Activated naive CD4-positive, alpha-beta T cell treated with anti-CD3 and anti-CD28 coated beads for 36 hours (primary cell): ENCODE data around the gene CLTA. TPM values are rescaled to one million over a fixed set of nuclear protein-coding genes. Genes with fewer than 3 reads are reported as not detected.

Experiments
- CTCF ChIA-PET: fragments of 350-600 bp; sonication (Branson Sonifier 250); formaldehyde crosslinking; loops from one replicate; lab custom pipeline; 2021; ENCODE audit warnings: antibody characterized with exemption; lab: Charles Lee
- DNase-seq: peaks from one replicate; pipeline ENCODE4 v3.0.0-alpha.2; 2020
- H3K27ac Mint-ChIP-seq: one replicate; pipeline ENCODE4 v1.8.0; 2021; ENCODE audit warnings: mild to moderate bottlenecking, mixed read lengths
- H3K27me3 Mint-ChIP-seq: one replicate; pipeline ENCODE4 v1.8.0; 2021; ENCODE audit warnings: low read depth, mixed read lengths
- H3K36me3 Mint-ChIP-seq: one replicate; pipeline ENCODE4 v1.8.0; 2021; ENCODE audit warnings: low read depth, mixed read lengths
- H3K4me1 Mint-ChIP-seq: one replicate; pipeline ENCODE4 v1.8.0; 2021; ENCODE audit warnings: low read depth, mixed read lengths
- H3K4me3 Mint-ChIP-seq: one replicate; pipeline ENCODE4 v1.8.0; 2021; ENCODE audit warnings: mild to moderate bottlenecking, moderate library complexity, mixed read lengths
- H3K9me3 Mint-ChIP-seq: one replicate; pipeline ENCODE4 v1.8.0; 2021; ENCODE audit warnings: mixed read lengths
- intact Hi-C: fragments of 100-400 bp; cut with micrococcal nuclease; formaldehyde crosslinking; loops from one replicate; pipeline ENCODE4 v1.15.1; 2023
- total RNA-seq, 2 experiments: library from RNA; stranded (reverse); gene quantifications; one replicate each; pipeline ENCODE4 v1.2.3, GENCODE V29; 2021

Gene CLTA
- total RNA-seq, 2 experiments from 2014 or later = 96.4 to 101 TPM

DNA sequence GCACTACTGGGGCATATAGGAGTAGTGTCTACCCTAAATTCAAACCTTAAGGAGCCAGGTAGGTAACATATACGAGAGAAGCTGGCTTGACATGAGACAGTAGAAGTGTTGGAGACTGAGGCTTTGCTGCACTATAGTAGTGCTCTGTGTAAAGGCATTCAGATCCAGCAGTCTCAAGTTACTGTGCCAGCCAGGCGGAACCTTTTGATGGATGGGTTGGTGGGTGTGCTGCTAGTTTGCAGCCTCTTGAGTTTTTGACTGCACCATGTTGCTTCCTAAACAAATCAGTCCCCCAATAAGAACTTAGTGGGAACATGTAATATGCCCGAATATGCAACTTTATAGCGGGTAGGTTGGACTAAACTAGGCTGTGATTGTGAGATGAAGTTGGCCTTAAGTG, 1.5 kb downstream of the CLTA start:
- Mint-ChIP-seq H3K27ac (no peak overlapping the region), H3K4me3 (peak overlapping the region; percentile 84), H3K36me3 (peaks cover 15% of the 10 kb centered on the region), H3K9me3 (no peaks in the 10 kb centered on the region), H3K27me3 (no peaks in the 10 kb centered on the region), H3K4me1 (peaks cover 42% of the 10 kb centered on the region)
- intact Hi-C loops = no loop called here
- no peak for DNase-seq
- CTCF ChIA-PET = interaction anchor here (1.6 to 3.2 kb wide), 3 partner anchors 9 to 90 kb away, joined by 4 to 17 read pairs (median 5); no protein-coding TSS in a partner anchor

DNA sequence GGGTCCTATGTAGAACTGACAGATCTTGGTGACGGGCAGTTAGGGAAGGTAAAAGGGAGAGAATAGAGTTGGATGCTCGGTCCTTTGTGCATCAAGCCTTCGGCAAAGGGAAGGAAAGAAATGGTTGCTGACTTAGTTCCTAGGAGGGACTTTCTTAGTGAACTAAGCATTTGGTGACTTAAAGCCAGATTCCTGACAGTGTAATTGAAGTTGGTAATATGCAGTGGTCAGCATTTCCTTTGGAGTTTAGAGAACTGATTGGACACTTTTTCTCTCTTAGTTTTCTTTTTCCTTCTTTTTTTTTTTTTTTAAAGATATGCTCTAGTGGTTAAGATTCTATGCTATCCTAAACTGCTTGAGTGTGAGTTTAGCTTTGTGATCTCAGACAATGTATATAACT, 2.3 kb downstream of the CLTA start:
- DNase-seq = no peak
- Mint-ChIP-seq H3K4me3 (peak overlapping the region; percentile 84), H3K36me3 (peaks cover 18% of the 10 kb centered on the region), H3K27ac (no peak overlapping the region), H3K9me3 (no peaks in the 10 kb centered on the region), H3K4me1 (peaks cover 42% of the 10 kb centered on the region), H3K27me3 (no peaks in the 10 kb centered on the region)
- intact Hi-C loops = no loop called here
- CTCF ChIA-PET = interaction anchor here (1.2 to 3.2 kb wide), 3 partner anchors 88 to 136 kb away, joined by 3 to 17 read pairs (median 5); no protein-coding TSS in a partner anchor

GRCh38 chr9:36194326-36195000, 3.7 kb downstream of the CLTA start:
- intact Hi-C loops = no loop called here
- no peak for DNase-seq
- no peak overlapping the region for H3K27ac Mint-ChIP-seq
- no peaks in the 10 kb centered on the region for H3K9me3 Mint-ChIP-seq
- H3K4me3 Mint-ChIP-seq = no peak overlapping the region
- peaks cover 18% of the 10 kb centered on the region for H3K36me3 Mint-ChIP-seq
- H3K27me3 Mint-ChIP-seq = no peaks in the 10 kb centered on the region
- H3K4me1 Mint-ChIP-seq = peaks cover 42% of the 10 kb centered on the region
- CTCF ChIA-PET = interaction anchor here (1.2 to 3.2 kb wide), 3 partner anchors 89 to 134 kb away, joined by 3 to 17 read pairs (median 5); no protein-coding TSS in a partner anchor

GRCh38 chr9:36204906-36205547, 14.3 kb downstream of the CLTA start:
- CTCF ChIA-PET = interaction anchor here (1.0 to 1.1 kb wide), 3 partner anchors 15 to 100 kb away, joined by 3 read pairs; partner anchors contain the start of gene CLTA
- Mint-ChIP-seq H3K4me3 (no peak overlapping the region), H3K27ac (no peak overlapping the region), H3K36me3 (peaks cover 51% of the 10 kb centered on the region), H3K4me1 (peaks cover 39% of the 10 kb centered on the region), H3K9me3 (no peaks in the 10 kb centered on the region), H3K27me3 (no peaks in the 10 kb centered on the region)
- no peak for DNase-seq
- intact Hi-C loops = no loop called here

- CTCF ChIA-PET = interaction anchor here (1.3 to 1.6 kb wide), 3 partner anchors 17 to 122 kb away, joined by 4 to 8 read pairs (median 4); partner anchors contain the start of gene CLTA
- H3K27ac Mint-ChIP-seq = peak overlapping the region; percentile 68
- H3K36me3 Mint-ChIP-seq = peaks cover 56% of the 10 kb centered on the region
- intact Hi-C loops = no loop called here
- no peak for DNase-seq
- H3K9me3 Mint-ChIP-seq = no peaks in the 10 kb centered on the region
- no peaks in the 10 kb centered on the region for H3K27me3 Mint-ChIP-seq
- no peak overlapping the region for H3K4me3 Mint-ChIP-seq
- peaks cover 45% of the 10 kb centered on the region for H3K4me1 Mint-ChIP-seq
Measured at GRCh38 chr9:36207016-36207415, 16.3 kb downstream of the CLTA start.

- Mint-ChIP-seq H3K4me3 (no peak overlapping the region), H3K9me3 (no peaks in the 10 kb centered on the region), H3K27ac (peak overlapping the region; percentile 68), H3K27me3 (no peaks in the 10 kb centered on the region), H3K4me1 (peaks cover 45% of the 10 kb centered on the region), H3K36me3 (peaks cover 56% of the 10 kb centered on the region)
- intact Hi-C loops = no loop called here
- DNase-seq = no peak
- CTCF ChIA-PET = interaction anchor here (1.3 to 1.6 kb wide), 3 partner anchors 17 to 121 kb away, joined by 4 to 8 read pairs (median 4); partner anchors contain the start of gene CLTA
Measured at GRCh38 chr9:36207546-36208012, 16.9 kb downstream of the CLTA start.

DNA sequence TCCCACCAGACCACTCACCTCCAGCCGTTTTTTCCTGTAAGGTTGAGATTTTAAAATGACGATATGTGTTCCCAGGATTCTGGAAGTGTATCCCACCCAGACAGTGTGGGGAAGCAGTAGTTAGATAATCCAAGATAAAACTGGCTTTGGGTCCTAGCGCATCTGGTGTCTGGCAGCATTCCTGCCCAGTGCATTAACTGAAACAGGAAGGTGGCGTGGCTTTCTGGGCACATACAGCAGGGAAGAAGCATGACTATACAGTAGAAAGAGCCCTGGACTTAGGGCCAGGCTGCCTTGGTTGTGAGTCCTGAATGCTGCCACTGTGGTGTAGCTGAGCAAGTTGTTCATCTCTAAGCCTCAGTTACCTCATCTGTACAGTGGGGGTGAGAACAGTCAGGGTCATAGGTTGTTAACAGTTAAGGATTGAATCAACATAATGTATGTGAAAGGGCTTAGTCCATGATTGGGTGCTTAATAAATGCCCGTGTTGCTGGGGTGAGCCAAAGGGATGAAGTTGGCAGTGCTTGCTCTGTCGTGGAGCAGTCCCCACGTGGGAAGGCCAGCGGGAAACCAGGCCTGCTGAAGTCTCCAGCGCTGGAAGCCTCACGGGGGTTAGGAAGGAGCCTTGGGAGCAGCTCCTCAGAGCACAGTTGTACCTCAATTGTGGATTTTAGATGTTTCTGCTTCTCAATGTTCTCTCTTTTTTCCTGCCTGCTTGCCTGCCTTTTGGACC, 18.0 kb downstream of the CLTA start:
- intact Hi-C loops = no loop called here
- Mint-ChIP-seq H3K36me3 (peaks cover 52% of the 10 kb centered on the region), H3K27me3 (no peaks in the 10 kb centered on the region), H3K4me3 (no peak overlapping the region), H3K4me1 (peaks cover 47% of the 10 kb centered on the region), H3K9me3 (no peaks in the 10 kb centered on the region), H3K27ac (peak overlapping the region; percentile 46)
- CTCF ChIA-PET = interaction anchor here (1.2 kb wide), 1 partner anchor 11 kb away, joined by 3 read pairs; no protein-coding TSS in a partner anchor
- DNase-seq = no peak

DNA sequence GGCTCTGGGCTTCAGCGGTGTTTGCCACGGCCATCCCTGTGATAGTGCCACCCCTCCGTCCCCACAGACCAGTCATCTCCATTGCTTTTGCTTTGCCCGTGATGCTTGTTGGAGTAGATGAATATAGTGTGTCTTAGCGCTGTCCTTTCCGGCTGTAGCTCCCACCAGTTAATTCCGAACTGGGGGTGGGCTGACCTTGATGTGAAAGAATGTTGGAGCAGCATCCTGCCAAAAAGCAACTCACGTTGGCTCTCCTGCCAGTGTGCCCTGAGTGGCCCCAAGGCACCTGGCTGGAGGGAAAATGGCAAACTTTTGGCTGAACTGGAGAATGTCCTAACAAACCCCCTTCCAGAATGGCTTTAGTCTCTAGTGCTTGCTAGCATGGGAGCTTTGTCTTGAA, 20.0 kb downstream of the CLTA start:
- H3K4me3 Mint-ChIP-seq = no peak overlapping the region
- DNase-seq = no peak
- peaks cover 40% of the 10 kb centered on the region for H3K36me3 Mint-ChIP-seq
- H3K27me3 Mint-ChIP-seq = no peaks in the 10 kb centered on the region
- CTCF ChIA-PET = no interaction called here
- H3K9me3 Mint-ChIP-seq = no peaks in the 10 kb centered on the region
- peaks cover 53% of the 10 kb centered on the region for H3K4me1 Mint-ChIP-seq
- intact Hi-C loops = no loop called here
- no peak overlapping the region for H3K27ac Mint-ChIP-seq

DNA sequence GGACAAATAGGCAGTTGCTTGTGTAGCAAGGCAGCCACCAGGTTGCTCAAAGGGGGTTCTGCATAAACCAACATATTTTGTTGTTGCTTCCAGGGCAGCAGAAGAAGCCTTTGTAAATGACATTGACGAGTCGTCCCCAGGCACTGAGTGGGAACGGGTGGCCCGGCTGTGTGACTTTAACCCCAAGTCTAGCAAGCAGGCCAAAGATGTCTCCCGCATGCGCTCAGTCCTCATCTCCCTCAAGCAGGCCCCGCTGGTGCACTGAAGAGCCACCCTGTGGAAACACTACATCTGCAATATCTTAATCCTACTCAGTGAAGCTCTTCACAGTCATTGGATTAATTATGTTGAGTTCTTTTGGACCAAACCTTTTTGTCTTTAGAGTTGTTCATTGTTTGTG, 20.8 kb downstream of the CLTA start:
- Mint-ChIP-seq H3K27me3 (no peaks in the 10 kb centered on the region), H3K4me1 (peaks cover 50% of the 10 kb centered on the region), H3K27ac (no peak overlapping the region), H3K9me3 (no peaks in the 10 kb centered on the region), H3K36me3 (peaks cover 35% of the 10 kb centered on the region), H3K4me3 (no peak overlapping the region)
- DNase-seq = no peak
- intact Hi-C loops = no loop called here
- CTCF ChIA-PET = no interaction called here

DNA sequence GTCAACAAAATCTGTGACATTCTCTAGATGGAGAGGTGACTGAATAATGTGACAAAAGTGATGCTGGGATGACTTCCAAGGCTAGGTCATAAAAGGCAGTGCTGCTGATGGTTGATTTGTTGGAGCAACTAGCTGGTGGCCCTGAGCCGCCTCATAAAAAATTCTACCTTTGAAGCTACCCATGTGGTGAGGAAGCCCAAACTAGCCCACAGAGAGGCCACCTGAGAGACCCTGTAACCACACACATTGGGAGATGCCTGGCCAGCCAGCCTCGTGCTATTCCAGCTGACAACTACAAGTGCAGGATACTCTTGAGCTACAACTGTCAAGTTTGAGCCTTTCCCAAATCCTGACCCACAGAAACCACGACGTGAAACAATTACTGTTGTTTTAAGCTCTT, 22.7 kb downstream of the CLTA start:
- H3K27me3 Mint-ChIP-seq = no peaks in the 10 kb centered on the region
- no peak overlapping the region for H3K4me3 Mint-ChIP-seq
- no peak for DNase-seq
- H3K27ac Mint-ChIP-seq = no peak overlapping the region
- H3K36me3 Mint-ChIP-seq = peaks cover 22% of the 10 kb centered on the region
- intact Hi-C loops = no loop called here
- no peaks in the 10 kb centered on the region for H3K9me3 Mint-ChIP-seq
- H3K4me1 Mint-ChIP-seq = peaks cover 44% of the 10 kb centered on the region
- CTCF ChIA-PET = interaction anchor here (1.5 kb wide), 1 partner anchor 22 kb away, joined by 5 read pairs; the partner anchor contains the start of gene CLTA

DNA sequence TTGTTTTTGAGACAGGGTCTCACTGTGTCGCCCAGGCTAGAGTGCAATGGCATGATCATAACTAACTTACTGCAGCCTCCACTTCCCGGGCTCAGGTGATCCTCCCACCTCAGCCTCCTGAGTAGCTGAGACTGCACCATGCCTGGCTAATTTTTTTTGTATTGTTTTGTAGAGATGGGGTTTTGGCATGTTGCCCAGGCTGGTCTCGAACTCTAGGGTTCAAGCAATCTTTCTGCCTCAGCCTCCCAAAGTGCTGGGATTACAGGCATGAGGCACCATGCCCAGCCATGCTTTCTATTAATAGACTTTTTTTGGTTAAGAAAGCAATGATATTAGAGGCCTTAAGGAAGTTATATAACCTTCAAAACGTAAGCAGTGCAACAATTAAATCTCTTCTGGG, 23.3 kb downstream of the CLTA start:
- no peak overlapping the region for H3K4me3 Mint-ChIP-seq
- no peak for DNase-seq
- peaks cover 19% of the 10 kb centered on the region for H3K36me3 Mint-ChIP-seq
- CTCF ChIA-PET = interaction anchor here (1.2 kb wide), 1 partner anchor 48 kb away, joined by 3 read pairs; no protein-coding TSS in a partner anchor
- intact Hi-C loops = no loop called here
- H3K27me3 Mint-ChIP-seq = no peaks in the 10 kb centered on the region
- H3K4me1 Mint-ChIP-seq = peaks cover 43% of the 10 kb centered on the region
- no peak overlapping the region for H3K27ac Mint-ChIP-seq
- H3K9me3 Mint-ChIP-seq = no peaks in the 10 kb centered on the region

GRCh38 chr9:36214571-36214970, 23.9 kb downstream of the CLTA start:
- H3K9me3 Mint-ChIP-seq = no peaks in the 10 kb centered on the region
- H3K4me1 Mint-ChIP-seq = peaks cover 39% of the 10 kb centered on the region
- H3K4me3 Mint-ChIP-seq = no peak overlapping the region
- no peaks in the 10 kb centered on the region for H3K27me3 Mint-ChIP-seq
- DNase-seq = no peak
- CTCF ChIA-PET = interaction anchor here (1.2 kb wide), 1 partner anchor 49 kb away, joined by 3 read pairs; no protein-coding TSS in a partner anchor
- intact Hi-C loops = no loop called here
- H3K27ac Mint-ChIP-seq = no peak overlapping the region
- H3K36me3 Mint-ChIP-seq = peaks cover 16% of the 10 kb centered on the region
